SK-N-MC (cell line): ENCODE measurements around the gene GPBP1.

Source experiments
- EZH2 ChIP-seq: fragments of 200-600 bp; sonication (generic); IDR thresholded peaks from one replicate; pipeline ENCODE4 v1.6.1; 2017; ENCODE audit warnings: antibody characterized with exemption
- FOXP2 ChIP-seq: optimal IDR thresholded peaks from 2 replicates; pipeline ENCODE3; 2011; ENCODE audit warnings: mild to moderate bottlenecking, moderate library complexity; ENCODE audit not compliant: insufficient read depth; ENCODE audit errors: extremely low read length, control extremely low read depth
- POLR2AphosphoS5 ChIP-seq: IDR thresholded peaks from 2 replicates; pipeline ENCODE4 v1.6.1; 2012; ENCODE audit warnings: mild to moderate bottlenecking, low read depth, low read length, borderline replicate concordance

DNA sequence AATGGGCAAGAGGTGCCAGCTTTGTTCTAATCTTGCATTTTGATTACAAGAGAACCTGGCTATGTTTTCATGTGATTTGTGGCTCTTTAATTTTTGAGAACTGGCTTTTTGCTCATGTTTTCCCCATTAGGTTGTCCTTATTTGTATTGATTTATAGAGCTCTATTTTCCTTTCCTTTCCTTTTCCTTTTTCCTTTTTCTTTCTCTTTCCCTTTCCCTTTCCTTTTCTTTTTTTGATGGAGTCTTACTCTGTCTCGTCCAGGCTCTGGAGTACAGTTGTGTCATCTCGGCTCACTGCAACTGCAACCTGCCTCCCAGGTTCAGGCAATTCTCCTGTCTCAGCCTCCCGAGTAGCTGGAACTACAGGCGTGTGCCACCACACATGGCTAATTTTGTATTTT is 55.5 kb downstream of the GPBP1 start:
- no peak for TF ChIP-seq POLR2AphosphoS5
- no peak for TF ChIP-seq EZH2
- no peak for TF ChIP-seq FOXP2
